Astrocyte (in vitro differentiated cells and primary cell): ENCODE data around the gene ZBTB33. TPM values are rescaled to one million over a fixed set of nuclear protein-coding genes. Genes with fewer than 3 reads are reported as not detected.

Experiments used
- DNase-seq: peaks from one replicate; pipeline ENCODE4 v3.0.0-alpha.2; 2010; ENCODE audit warnings: low read depth
- FAIRE-seq: peaks from 2 replicates; lab custom pipeline; 2011; peaks lifted over from hg19 to GRCh38; lab: Jason Lieb, UNC
- H2AFZ ChIP-seq: 2 replicates; pipeline ENCODE4 v1.6.0; 2012; ENCODE audit warnings: low read depth, low read length, inconsistent platforms
- H3K27ac ChIP-seq: 2 replicates; pipeline ENCODE4 v1.5.1; 2011; ENCODE audit warnings: low read depth, low read length, inconsistent platforms
- H3K27me3 ChIP-seq: 2 replicates; pipeline ENCODE4 v1.6.0; 2011; ENCODE audit warnings: low read length, inconsistent platforms; ENCODE audit not compliant: insufficient read depth
- H3K36me3 ChIP-seq: 2 replicates; pipeline ENCODE4 v1.5.1; 2011; ENCODE audit warnings: low read length, inconsistent platforms; ENCODE audit not compliant: insufficient read depth
- H3K4me1 ChIP-seq: 2 replicates; pipeline ENCODE4 v1.5.1; 2011; ENCODE audit warnings: low read length, inconsistent platforms; ENCODE audit not compliant: insufficient read depth
- H3K4me2 ChIP-seq: 2 replicates; pipeline ENCODE4 v1.6.0; 2012; ENCODE audit warnings: low read length, inconsistent platforms
- H3K4me3 ChIP-seq: 2 replicates; pipeline ENCODE4 v1.5.1; 2011; ENCODE audit warnings: low read depth, mild to moderate bottlenecking, low read length, inconsistent platforms; ENCODE audit not compliant: insufficient read depth
- H3K79me2 ChIP-seq: 2 replicates; pipeline ENCODE4 v1.6.0; 2012; ENCODE audit warnings: mild to moderate bottlenecking, low read length, inconsistent platforms; ENCODE audit not compliant: insufficient read depth
- H3K9ac ChIP-seq: 2 replicates; pipeline ENCODE4 v1.6.0; 2012; ENCODE audit warnings: mild to moderate bottlenecking, low read length, inconsistent platforms
- H3K9me3 ChIP-seq: 2 replicates; pipeline ENCODE4 v1.5.1; 2012; ENCODE audit warnings: low read depth, mild to moderate bottlenecking, low read length, inconsistent platforms; ENCODE audit not compliant: insufficient read depth
- H4K20me1 ChIP-seq: 2 replicates; pipeline ENCODE4 v1.6.0; 2012; ENCODE audit warnings: low read length, inconsistent platforms; ENCODE audit not compliant: insufficient read depth
- H3K27ac Mint-ChIP-seq: one replicate; pipeline ENCODE4 v1.8.0; 2021; ENCODE audit warnings: mild to moderate bottlenecking, mixed read lengths; ENCODE audit not compliant: unreplicated experiment
- H3K27me3 Mint-ChIP-seq: one replicate; pipeline ENCODE4 v1.8.0; 2021; ENCODE audit warnings: low read depth, mixed read lengths; ENCODE audit not compliant: unreplicated experiment
- H3K36me3 Mint-ChIP-seq: one replicate; pipeline ENCODE4 v1.8.0; 2021; ENCODE audit warnings: low read depth, mixed read lengths; ENCODE audit not compliant: unreplicated experiment
- H3K4me1 Mint-ChIP-seq: one replicate; pipeline ENCODE4 v1.8.0; 2021; ENCODE audit warnings: low read depth, mixed read lengths; ENCODE audit not compliant: unreplicated experiment
- H3K4me3 Mint-ChIP-seq: one replicate; pipeline ENCODE4 v1.8.0; 2021; ENCODE audit warnings: mild to moderate bottlenecking, moderate library complexity, mixed read lengths; ENCODE audit not compliant: unreplicated experiment
- H3K9me3 Mint-ChIP-seq: one replicate; pipeline ENCODE4 v1.8.0; 2021; ENCODE audit warnings: mild to moderate bottlenecking, mixed read lengths; ENCODE audit not compliant: unreplicated experiment
- EZH2 ChIP-seq: IDR thresholded peaks from 2 replicates; pipeline ENCODE4 v1.6.1; 2012; ENCODE audit warnings: mild to moderate bottlenecking, low read length, inconsistent platforms; ENCODE audit not compliant: insufficient read depth
- total RNA-seq: library from RNA; stranded (reverse); gene quantifications from 2 replicates; pipeline ENCODE4 v1.2.1, GENCODE V29; 2021
- TF ChIP-seq, protein P1 (sequence below): IDR thresholded peaks from 2 replicates; pipeline ENCODE4 v1.5.1; 2011; ENCODE audit warnings: low read depth, mild to moderate bottlenecking, inconsistent platforms, low read length, moderate library complexity; ENCODE audit not compliant: insufficient read depth

Gene ZBTB33
- total RNA-seq, 1 donor from 2014 or later: 19.9 TPM

DNA sequence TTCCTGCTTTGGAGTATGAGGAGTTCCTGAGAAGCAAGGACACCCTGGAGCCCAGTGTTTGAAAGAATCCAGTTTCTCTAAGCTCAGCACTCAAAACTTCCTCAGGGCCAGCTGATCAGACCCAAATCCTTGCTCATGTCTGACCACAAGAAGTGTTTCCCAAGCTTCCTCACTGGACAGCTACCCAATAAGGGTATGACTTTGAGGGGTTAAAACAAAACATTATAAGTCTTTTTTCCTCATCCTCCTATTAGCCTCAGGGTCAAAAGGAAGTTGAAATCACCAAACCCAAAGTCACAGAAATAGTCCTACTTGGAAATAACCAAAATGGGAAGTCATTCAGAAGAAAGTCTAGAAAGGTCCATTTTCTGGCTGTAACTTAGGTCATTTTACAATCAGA lies 13.7 kb downstream of the ZBTB33 start:
- no peak overlapping the region for H2AFZ ChIP-seq
- H3K4me1 ChIP-seq: no peaks in the 10 kb centered on the region
- H3K27me3 ChIP-seq: no peaks in the 10 kb centered on the region
- H3K4me3 ChIP-seq: no peak overlapping the region
- H3K79me2 ChIP-seq: no peaks in the 10 kb centered on the region
- H3K27ac Mint-ChIP-seq: no peak overlapping the region
- H3K4me3 Mint-ChIP-seq: no peak overlapping the region
- H3K4me2 ChIP-seq: no peak overlapping the region
- no peaks in the 10 kb centered on the region for H4K20me1 ChIP-seq
- H3K9me3 Mint-ChIP-seq: no peaks in the 10 kb centered on the region
- no peaks in the 10 kb centered on the region for H3K36me3 Mint-ChIP-seq
- DNase-seq: no peak
- TF ChIP-seq EZH2: no peak
- TF ChIP-seq, protein P1, sequence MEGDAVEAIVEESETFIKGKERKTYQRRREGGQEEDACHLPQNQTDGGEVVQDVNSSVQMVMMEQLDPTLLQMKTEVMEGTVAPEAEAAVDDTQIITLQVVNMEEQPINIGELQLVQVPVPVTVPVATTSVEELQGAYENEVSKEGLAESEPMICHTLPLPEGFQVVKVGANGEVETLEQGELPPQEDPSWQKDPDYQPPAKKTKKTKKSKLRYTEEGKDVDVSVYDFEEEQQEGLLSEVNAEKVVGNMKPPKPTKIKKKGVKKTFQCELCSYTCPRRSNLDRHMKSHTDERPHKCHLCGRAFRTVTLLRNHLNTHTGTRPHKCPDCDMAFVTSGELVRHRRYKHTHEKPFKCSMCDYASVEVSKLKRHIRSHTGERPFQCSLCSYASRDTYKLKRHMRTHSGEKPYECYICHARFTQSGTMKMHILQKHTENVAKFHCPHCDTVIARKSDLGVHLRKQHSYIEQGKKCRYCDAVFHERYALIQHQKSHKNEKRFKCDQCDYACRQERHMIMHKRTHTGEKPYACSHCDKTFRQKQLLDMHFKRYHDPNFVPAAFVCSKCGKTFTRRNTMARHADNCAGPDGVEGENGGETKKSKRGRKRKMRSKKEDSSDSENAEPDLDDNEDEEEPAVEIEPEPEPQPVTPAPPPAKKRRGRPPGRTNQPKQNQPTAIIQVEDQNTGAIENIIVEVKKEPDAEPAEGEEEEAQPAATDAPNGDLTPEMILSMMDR: no peak
- no peak for FAIRE-seq
- no peaks in the 10 kb centered on the region for H3K9me3 ChIP-seq
- no peaks in the 10 kb centered on the region for H3K27me3 Mint-ChIP-seq
- H3K36me3 ChIP-seq: no peaks in the 10 kb centered on the region
- H3K9ac ChIP-seq: no peak overlapping the region
- H3K4me1 Mint-ChIP-seq: no peaks in the 10 kb centered on the region
- no peak overlapping the region for H3K27ac ChIP-seq

DNA sequence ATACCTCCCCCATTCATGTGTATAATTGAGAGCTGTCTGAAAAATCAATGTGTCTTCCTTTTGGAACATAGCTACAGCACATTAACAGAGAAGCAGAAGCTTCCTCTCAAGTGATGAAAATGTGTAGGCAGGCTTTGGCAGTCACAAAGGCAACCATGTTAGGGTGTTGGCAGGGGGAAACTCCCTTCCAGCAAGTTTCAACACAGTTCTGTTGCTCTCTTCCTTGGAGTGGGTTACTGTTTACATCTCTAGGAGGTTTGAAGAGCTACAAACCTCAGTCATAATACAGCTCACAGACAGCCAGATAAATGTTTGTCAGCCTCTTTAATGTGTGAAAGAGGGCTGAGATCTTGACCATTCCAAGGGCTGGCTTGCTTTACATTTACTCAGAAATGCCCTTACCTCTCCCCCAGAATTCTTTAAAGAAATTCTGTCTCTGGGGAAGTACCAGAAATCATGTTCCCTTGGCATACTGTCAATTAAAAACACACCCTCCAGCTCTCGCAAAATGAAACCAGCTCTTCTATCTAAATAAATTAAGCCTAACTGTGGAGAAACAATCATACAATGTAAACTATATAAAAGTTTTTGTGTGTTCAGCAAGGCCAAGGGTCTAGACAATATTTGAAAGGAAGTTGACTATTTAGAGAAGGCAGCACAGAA lies 18.9 kb downstream of the ZBTB33 start:
- no peaks in the 10 kb centered on the region for H4K20me1 ChIP-seq
- H3K4me3 ChIP-seq: no peak overlapping the region
- peaks cover 1% of the 10 kb centered on the region for H3K27me3 Mint-ChIP-seq
- no peaks in the 10 kb centered on the region for H3K27me3 ChIP-seq
- H2AFZ ChIP-seq: no peak overlapping the region
- no peak overlapping the region for H3K27ac ChIP-seq
- no peak overlapping the region for H3K4me3 Mint-ChIP-seq
- H3K36me3 ChIP-seq: no peaks in the 10 kb centered on the region
- no peak for FAIRE-seq
- H3K27ac Mint-ChIP-seq: no peak overlapping the region
- TF ChIP-seq, protein P1: no peak
- TF ChIP-seq EZH2: no peak
- H3K4me2 ChIP-seq: no peak overlapping the region
- no peaks in the 10 kb centered on the region for H3K36me3 Mint-ChIP-seq
- DNase-seq: no peak
- no peaks in the 10 kb centered on the region for H3K9me3 ChIP-seq
- no peaks in the 10 kb centered on the region for H3K4me1 Mint-ChIP-seq
- H3K4me1 ChIP-seq: no peaks in the 10 kb centered on the region
- no peaks in the 10 kb centered on the region for H3K9me3 Mint-ChIP-seq
- no peak overlapping the region for H3K9ac ChIP-seq
- H3K79me2 ChIP-seq: no peaks in the 10 kb centered on the region

DNA sequence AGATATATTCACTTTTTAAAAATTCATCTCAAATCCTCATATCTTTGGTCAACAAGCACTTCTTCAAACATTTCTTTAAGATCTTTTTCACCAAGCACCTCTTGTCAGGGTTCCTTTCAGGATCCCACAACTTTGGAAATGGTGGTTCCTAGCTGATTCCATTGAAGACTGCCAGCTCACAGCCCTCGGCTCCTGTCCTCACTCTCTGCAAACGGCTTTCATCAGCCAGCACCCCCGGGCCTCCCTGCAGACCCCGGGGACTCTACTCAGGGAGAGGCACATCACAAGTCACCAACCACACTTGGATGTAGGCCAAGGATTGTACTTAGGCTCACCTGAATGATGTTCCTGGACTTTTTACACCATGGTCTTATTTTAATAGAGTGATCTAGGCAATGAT lies 20.0 kb downstream of the ZBTB33 start:
- no peaks in the 10 kb centered on the region for H4K20me1 ChIP-seq
- H3K9me3 ChIP-seq: no peaks in the 10 kb centered on the region
- Mint-ChIP-seq H3K4me1 (no peaks in the 10 kb centered on the region), H3K36me3 (no peaks in the 10 kb centered on the region), H3K9me3 (no peaks in the 10 kb centered on the region), H3K27me3 (peaks cover 1% of the 10 kb centered on the region), H3K4me3 (no peak overlapping the region), H3K27ac (no peak overlapping the region)
- TF ChIP-seq, protein P1: no peak
- no peak for TF ChIP-seq EZH2
- H3K79me2 ChIP-seq: no peaks in the 10 kb centered on the region
- no peak overlapping the region for H3K4me2 ChIP-seq
- no peak overlapping the region for H2AFZ ChIP-seq
- DNase-seq: no peak
- no peak overlapping the region for H3K27ac ChIP-seq
- H3K4me3 ChIP-seq: no peak overlapping the region
- no peaks in the 10 kb centered on the region for H3K27me3 ChIP-seq
- no peak overlapping the region for H3K9ac ChIP-seq
- H3K36me3 ChIP-seq: no peaks in the 10 kb centered on the region
- no peaks in the 10 kb centered on the region for H3K4me1 ChIP-seq
- FAIRE-seq: no peak
